H1 (cell line): Measurements from ENCODE around the gene ARHGAP10. TPM values are rescaled to one million over a fixed set of nuclear protein-coding genes. Genes with fewer than 3 reads are reported as not detected.

Experiments
- CTCF ChIA-PET: fragments of 300-600 bp; sonication (Branson Sonifier 250); formaldehyde crosslinking; loops from one replicate; lab custom pipeline; 2021; ENCODE audit not compliant: partially characterized antibody; lab: Charles Lee
- POLR2A ChIA-PET: fragments of 300-600 bp; sonication (Branson Sonifier 250); formaldehyde crosslinking; loops from one replicate; lab custom pipeline; 2021; ENCODE audit warnings: inconsistent platforms; ENCODE audit not compliant: partially characterized antibody; lab: Charles Lee
- DNase-seq, 2 experiments: peaks; one replicate each; pipeline versions ENCODE4 v3.0.0 to v3.0.0-alpha.2; 2010 to 2022; ENCODE audit warnings: low spot score in 2 of 2, low read depth in 1 of 2, mixed read lengths in 1 of 2
- FAIRE-seq: peaks from 2 replicates; lab custom pipeline; 2011; peaks lifted over from hg19 to GRCh38; lab: Jason Lieb, UNC
- H2AFZ ChIP-seq: 2 replicates; pipeline ENCODE4 v1.8.1; 2012; ENCODE audit warnings: low read length, inconsistent platforms
- H2AK5ac ChIP-seq: 2 replicates; pipeline ENCODE4 v1.6.1; 2013; ENCODE audit warnings: low read depth, low read length
- H2BK120ac ChIP-seq: replicated peaks from 2 replicates; pipeline ENCODE3; 2013; ENCODE audit warnings: low read depth, low read length, inconsistent platforms
- H2BK12ac ChIP-seq: 2 replicates; pipeline ENCODE4 v1.6.1; 2013; ENCODE audit warnings: low read depth, low read length
- H2BK15ac ChIP-seq: 2 replicates; pipeline ENCODE4 v1.6.1; 2013; ENCODE audit warnings: low read length
- H2BK20ac ChIP-seq: 2 replicates; pipeline ENCODE4 v1.6.1; 2013; ENCODE audit warnings: low read length
- H2BK5ac ChIP-seq: 2 replicates; pipeline ENCODE4 v1.6.1; 2013; ENCODE audit warnings: low read depth, low read length
- H3K14ac ChIP-seq: 2 replicates; pipeline ENCODE4 v1.6.1; 2013; ENCODE audit warnings: inconsistent platforms; ENCODE audit not compliant: insufficient read length
- H3K18ac ChIP-seq: 2 replicates; pipeline ENCODE4 v1.6.1; 2013; ENCODE audit warnings: low read length; ENCODE audit errors: extremely low read depth
- H3K23ac ChIP-seq: 2 replicates; pipeline ENCODE4 v1.6.1; 2013; ENCODE audit warnings: inconsistent platforms; ENCODE audit not compliant: insufficient read length
- H3K23me2 ChIP-seq: 2 replicates; pipeline ENCODE4 v1.6.1; 2013; ENCODE audit warnings: low read depth, low read length
- H3K27ac ChIP-seq: 2 replicates; pipeline ENCODE4 v1.6.1; 2011; ENCODE audit warnings: low read depth, low read length, inconsistent platforms
- H3K27me3 ChIP-seq, 4 experiments: replicated peaks in 1 of 4; 1 replicate in 1 of 4; 2 replicates in 3 of 4; pipeline versions ENCODE4 v1.6.1 to v1.8.1; 2011 to 2013; ENCODE audit warnings: low read length in 3 of 4, mild to moderate bottlenecking in 3 of 4, inconsistent platforms in 2 of 4, mixed read lengths in 2 of 4, moderate library complexity in 1 of 4; ENCODE audit not compliant: control insufficient read depth in 3 of 4, insufficient read depth in 3 of 4; ENCODE audit errors: extremely low read depth in 1 of 4
- H3K36me3 ChIP-seq, 4 experiments: 2 replicates each; pipeline versions ENCODE4 v1.6.1 to v1.8.1; 2011 to 2013; ENCODE audit warnings: mild to moderate bottlenecking in 4 of 4, low read length in 3 of 4, moderate library complexity in 2 of 4, control low read depth in 1 of 4, inconsistent platforms in 1 of 4; ENCODE audit not compliant: insufficient read depth in 4 of 4, control insufficient read depth in 2 of 4
- H3K4ac ChIP-seq: replicated peaks from 2 replicates; pipeline ENCODE3; 2013; ENCODE audit warnings: low read length, low read depth, mixed read lengths, inconsistent platforms; ENCODE audit not compliant: insufficient read length
- H3K4me1 ChIP-seq, 4 experiments: replicated peaks in 1 of 4; 1 replicate in 1 of 4; 2 replicates in 3 of 4; pipeline versions ENCODE4 v1.6.1 to v1.8.1; 2011 to 2013; ENCODE audit warnings: low read length in 3 of 4, inconsistent platforms in 2 of 4, mixed read lengths in 1 of 4; ENCODE audit not compliant: insufficient read depth in 4 of 4, control insufficient read depth in 3 of 4
- H3K4me2 ChIP-seq, 2 experiments: 2 replicates each; pipeline versions ENCODE4 v1.6.1 to v1.8.1; 2011 to 2013; ENCODE audit warnings: low read depth in 2 of 2, low read length in 2 of 2, control low read depth in 1 of 2, inconsistent platforms in 1 of 2, mild to moderate bottlenecking in 1 of 2; ENCODE audit not compliant: insufficient read depth in 1 of 2
- H3K4me3 ChIP-seq, 4 experiments: fragments of 200-600, 300-600 bp in 1 of 4; sonication (generic), shearing (Covaris generic), sonication (Bioruptor Twin) in 1 of 4; 2 replicates each; pipeline versions ENCODE4 v1.5.1 to v1.8.1; 2011 to 2016; ENCODE audit warnings: low read length in 4 of 4, low read depth in 3 of 4, control low read depth in 2 of 4, inconsistent platforms in 2 of 4, mild to moderate bottlenecking in 2 of 4, mixed read lengths in 1 of 4, moderate library complexity in 1 of 4; ENCODE audit not compliant: insufficient read depth in 2 of 4; ENCODE audit errors: extremely low read depth in 1 of 4
- H3K56ac ChIP-seq: replicated peaks from 2 replicates; pipeline ENCODE3; 2013; ENCODE audit warnings: low read depth, mild to moderate bottlenecking, mixed read lengths, low read length, inconsistent platforms; ENCODE audit not compliant: insufficient read length
- H3K79me1 ChIP-seq: 2 replicates; pipeline ENCODE4 v1.6.1; 2013; ENCODE audit warnings: low read depth, low read length, control low read depth
- H3K79me2 ChIP-seq, 2 experiments: 2 replicates each; pipeline versions ENCODE4 v1.6.1 to v1.8.1; 2012 to 2013; ENCODE audit warnings: low read length in 2 of 2, mild to moderate bottlenecking in 2 of 2, inconsistent platforms in 1 of 2; ENCODE audit not compliant: insufficient read depth in 2 of 2, control insufficient read depth in 1 of 2
- H3K9ac ChIP-seq, 4 experiments: replicated peaks in 1 of 4; 1 replicate in 1 of 4; 2 replicates in 3 of 4; pipeline versions ENCODE4 v1.6.1 to v1.8.1; 2011 to 2013; ENCODE audit warnings: low read depth in 3 of 4, low read length in 3 of 4, control low read depth in 2 of 4, mild to moderate bottlenecking in 2 of 4, moderate library complexity in 2 of 4, inconsistent platforms in 1 of 4; ENCODE audit errors: extremely low read depth in 1 of 4
- H3K9me3 ChIP-seq, 2 experiments: 2 replicates each; pipeline versions ENCODE4 v1.6.1 to v1.8.1; 2012 to 2013; ENCODE audit warnings: mild to moderate bottlenecking in 2 of 2, moderate library complexity in 2 of 2, control low read depth in 1 of 2, inconsistent platforms in 1 of 2, low read depth in 1 of 2, low read length in 1 of 2, mixed read lengths in 1 of 2; ENCODE audit not compliant: insufficient read depth in 2 of 2
- H4K20me1 ChIP-seq, 2 experiments: replicated peaks in 1 of 2; 2 replicates each; pipeline versions ENCODE3 to v1.8.1; 2011 to 2013; ENCODE audit warnings: inconsistent platforms in 2 of 2, low read length in 2 of 2, mild to moderate bottlenecking in 1 of 2; ENCODE audit not compliant: insufficient read depth in 2 of 2, control insufficient read depth in 1 of 2
- H4K5ac ChIP-seq: 2 replicates; pipeline ENCODE4 v1.6.1; 2013; ENCODE audit warnings: low read length, low read depth, mixed read lengths, inconsistent platforms; ENCODE audit not compliant: insufficient read length
- H4K8ac ChIP-seq: 2 replicates; pipeline ENCODE4 v1.8.0; 2013; ENCODE audit warnings: mild to moderate bottlenecking, moderate library complexity, low read length, inconsistent platforms; ENCODE audit not compliant: insufficient read depth; ENCODE audit errors: extremely low read depth
- H4K91ac ChIP-seq: replicated peaks from 2 replicates; pipeline ENCODE3; 2013; ENCODE audit warnings: low read length, mixed read lengths, inconsistent platforms; ENCODE audit not compliant: insufficient read length
- EGR1 ChIP-seq: IDR thresholded peaks from 2 replicates; pipeline ENCODE4 v1.6.1; 2011; ENCODE audit warnings: low read depth, low read length, borderline replicate concordance
- JUN ChIP-seq: IDR thresholded peaks from 2 replicates; pipeline ENCODE4 v1.6.1; 2011; ENCODE audit warnings: low read depth, mild to moderate bottlenecking, improper control_type of control experiment, low read length
- POLR2AphosphoS5 ChIP-seq: IDR thresholded peaks from 2 replicates; pipeline ENCODE4 v1.6.1; 2011; ENCODE audit warnings: low read depth, low read length
- SIX5 ChIP-seq: IDR thresholded peaks from 2 replicates; pipeline ENCODE4 v1.6.1; 2011; ENCODE audit warnings: mild to moderate bottlenecking, low read depth, low read length
- SRF ChIP-seq: IDR thresholded peaks from 2 replicates; pipeline ENCODE4 v1.6.1; 2011; ENCODE audit warnings: mild to moderate bottlenecking, low read depth, low read length, moderate library complexity
- SUZ12 ChIP-seq: fragments of 200-600 bp; sonication (generic); IDR thresholded peaks from 2 replicates; pipeline ENCODE4 v1.6.1; 2012; ENCODE audit warnings: mild to moderate bottlenecking, inconsistent platforms, low read length, moderate library complexity, mixed read lengths
- TEAD4 ChIP-seq: IDR thresholded peaks from 2 replicates; pipeline ENCODE4 v1.6.1; 2012; ENCODE audit warnings: low read depth, low read length, inconsistent platforms, mixed read lengths
- WGBS, 2 experiments: shearing (Covaris generic) in 1 of 2; methylation state at CpG; one replicate each; pipeline versions ENCODE4 v1.1.6 to v1.1.7; 2013 to 2015; ENCODE audit warnings: low lambda C conversion rate in 2 of 2, mixed read lengths in 2 of 2, inconsistent platforms in 1 of 2, low coverage in 1 of 2, missing lambda C conversion rate in 1 of 2; ENCODE audit not compliant: insufficient replicate concordance in 2 of 2, insufficient coverage in 1 of 2, insufficient read length in 1 of 2; ENCODE audit errors: extremely low coverage in 1 of 2, missing lambda C conversion rate in 1 of 2; 5-methylcytosine and 5-hydroxymethylcytosine counted together
- polyA plus RNA-seq, 7 experiments: library from polyadenylated mRNA; depleted of rRNA in 3 of 7; stranded (reverse) in 5 of 7; unstranded in 2 of 7; fragments of >200 nt in 5 of 7; fragments of 200-250 nt in 2 of 7; gene quantifications; 1 replicate in 5 of 7; 2 replicates in 1 of 7; 4 replicates in 1 of 7; pipeline versions ENCODE4 v1.2.1 to v1.2.3, GENCODE V29; 2011 to 2013; ENCODE audit warnings: missing spikeins in 2 of 7, mixed read lengths in 2 of 7
- total RNA-seq: library from RNA; stranded (reverse); fragmentation: NEBNext Ultra II Directional; extraction: Animal tissue kit (Norgen Biotek cat#: 25700); gene quantifications from 2 replicates; pipeline ENCODE4 v1.2.1, GENCODE V29; 2021

Gene ARHGAP10
- total and polyA plus RNA-seq, 2 of the 8 experiments (the other 6 are each of a cell fraction or from before 2014, with no cell fraction given): 3.7 to 6.1 TPM

GRCh38 chr4:147865926-147866325 lies 134.0 kb downstream of the ARHGAP10 start:
- Histone ChIP-seq H3K4me2 (no peak overlapping the region), H2BK12ac (no peak overlapping the region), H3K9ac (no peak overlapping the region), H3K79me2 (no peaks in the 10 kb centered on the region), H3K56ac (no peak overlapping the region), H3K18ac (no peak overlapping the region; the same call in 1 of the 2 replicates), H3K4me3 (no peak overlapping the region), H3K14ac (no peak overlapping the region), H3K23ac (no peak overlapping the region), H3K79me1 (no peaks in the 10 kb centered on the region), H2AK5ac (no peak overlapping the region), H3K27me3 (no peaks in the 10 kb centered on the region), H4K91ac (no peak overlapping the region), H2AFZ (no peak overlapping the region), H2BK15ac (no peak overlapping the region), H2BK5ac (no peak overlapping the region; the same call in 1 of the 2 replicates), H3K23me2 (no peaks in the 10 kb centered on the region; the same call in 1 of the 2 replicates), H3K36me3 (no peaks in the 10 kb centered on the region), H2BK120ac (no peak overlapping the region), H2BK20ac (no peak overlapping the region), H3K4me1 (peaks cover 2 to 19% (median 10%) of the 10 kb centered on the region in 4 experiments; a peak in 6 of 7 replicates), H3K4ac (no peak overlapping the region), H4K8ac (no peak overlapping the region), H3K27ac (no peak overlapping the region; the same call in 1 of the 2 replicates), H4K5ac (no peak overlapping the region), H4K20me1 (peaks cover 0 to 1% of the 10 kb centered on the region in 2 experiments), H3K9me3 (no peaks in the 10 kb centered on the region)
- ChIA-PET CTCF (interaction anchor here (0.6 to 5.3 kb wide), 58 partner anchors 9 to 1277 kb away, joined by 3 to 93 read pairs (median 8); partner anchors contain the start of genes ARHGAP10, EDNRA, PRMT9 and TMEM184C), POLR2A (interaction anchor here (0.7 to 2.9 kb wide), 4 partner anchors 135 to 382 kb away, joined by 4 to 12 read pairs (median 4); partner anchors contain the start of genes ARHGAP10, PRMT9 and TMEM184C)
- 16% methylated on average over 3 of the region's 3 CpGs; no CpG with 5 or more reads in 1 of the 2 experiments for WGBS, 2 experiments
- TF ChIP-seq POLR2AphosphoS5: no peak
- TF ChIP-seq EGR1: no peak
- no peak for TF ChIP-seq SIX5
- no peak for TF ChIP-seq SUZ12
- TF ChIP-seq TEAD4: 0 out of 2 replicates have a peak, but pooled peaks have one; percentile 29
- TF ChIP-seq JUN: no peak
- no peak for TF ChIP-seq SRF
- DNase-seq: peak in 1 of 2 experiments; percentile 17
- no peak for FAIRE-seq
